ENCODE measurements around the gene NFIA.

The NFIA gene

GRCh38 chr1:61400131-61400770 is 317.9 kb downstream of the NFIA start:
- DNase-seq (ENCODE audit: low read depth), result no peak
- no peak for TF ChIP-seq CTCF (conservative IDR thresholded peaks at IDR 0.05; ENCODE audit: low read depth, low read length)
- H3K4me3 ChIP-seq (ENCODE audit: low read length), result no peak overlapping the region

- DNase-seq (ENCODE audit: low read depth), result no peak
- H3K4me3 ChIP-seq (ENCODE audit: low read length), result no peak overlapping the region
- no peak for TF ChIP-seq CTCF (conservative IDR thresholded peaks at IDR 0.05; ENCODE audit: low read depth, low read length)
These were observed 318.6 kb downstream of the NFIA start for GRCh38 chr1:61400997-61401396.

GRCh38 chr1:61403679-61404596 is 321.6 kb downstream of the NFIA start:
- DNase-seq (ENCODE audit: low read depth), result peak; percentile 50
- no peak overlapping the region for H3K4me3 ChIP-seq (ENCODE audit: low read length)
- no peak for TF ChIP-seq CTCF (conservative IDR thresholded peaks at IDR 0.05; ENCODE audit: low read depth, low read length)

- H3K4me3 ChIP-seq (ENCODE audit: low read length), result no peak overlapping the region
- DNase-seq (ENCODE audit: low read depth), result no peak
- no peak for TF ChIP-seq CTCF (conservative IDR thresholded peaks at IDR 0.05; ENCODE audit: low read depth, low read length)
These were observed 322.4 kb downstream of the NFIA start for GRCh38 chr1:61404597-61405376.

GRCh38 chr1:61406467-61406866 is 324.1 kb downstream of the NFIA start:
- H3K4me3 ChIP-seq (ENCODE audit: low read length), result no peak overlapping the region
- no peak for DNase-seq (ENCODE audit: low read depth)
- TF ChIP-seq CTCF (conservative IDR thresholded peaks at IDR 0.05; ENCODE audit: low read depth, low read length), result no peak

GRCh38 chr1:61412601-61413000 is 330.2 kb downstream of the NFIA start:
- no peak for DNase-seq (ENCODE audit: low read depth)
- no peak for TF ChIP-seq CTCF (conservative IDR thresholded peaks at IDR 0.05; ENCODE audit: low read depth, low read length)
- no peak overlapping the region for H3K4me3 ChIP-seq (ENCODE audit: low read length)
